Endothelial cell (in vitro differentiated cells): ENCODE measurements around the gene ATG5. TPM values are rescaled to one million over a fixed set of nuclear protein-coding genes. Genes with fewer than 3 reads are reported as not detected.

Experiments used
- DNase-seq: peaks from one replicate; pipeline ENCODE4 v3.0.0; 2021; ENCODE audit warnings: low spot score
- H3K27ac Mint-ChIP-seq: one replicate; pipeline ENCODE4 v1.8.0; 2021; ENCODE audit warnings: mixed read lengths, inconsistent platforms; ENCODE audit not compliant: unreplicated experiment
- H3K27me3 Mint-ChIP-seq: one replicate; pipeline ENCODE4 v1.8.0; 2021; ENCODE audit warnings: mild to moderate bottlenecking, moderate library complexity, mixed read lengths, inconsistent platforms; ENCODE audit not compliant: unreplicated experiment
- H3K36me3 Mint-ChIP-seq: one replicate; pipeline ENCODE4 v1.8.0; 2021; ENCODE audit warnings: mild to moderate bottlenecking, low read depth, mixed read lengths, inconsistent platforms; ENCODE audit not compliant: unreplicated experiment
- H3K4me1 Mint-ChIP-seq: one replicate; pipeline ENCODE4 v1.8.0; 2021; ENCODE audit warnings: mild to moderate bottlenecking, mixed read lengths, inconsistent platforms; ENCODE audit not compliant: unreplicated experiment
- H3K4me3 Mint-ChIP-seq: one replicate; pipeline ENCODE4 v1.8.0; 2021; ENCODE audit warnings: mild to moderate bottlenecking, mixed read lengths, inconsistent platforms; ENCODE audit not compliant: unreplicated experiment
- H3K9me3 Mint-ChIP-seq: one replicate; pipeline ENCODE4 v1.8.0; 2021; ENCODE audit warnings: mixed read lengths, inconsistent platforms; ENCODE audit not compliant: unreplicated experiment
- total RNA-seq: library from RNA; stranded (reverse); fragmentation: NEBNext Ultra II Directional; extraction: Animal tissue kit (Norgen Biotek cat#: 25700); gene quantifications from one replicate; pipeline ENCODE4 v1.2.1, GENCODE V29; 2021; ENCODE audit not compliant: unreplicated experiment
- TF ChIP-seq, protein P1 (sequence below): fragments of 200-600 bp; sonication (generic); IDR thresholded peaks from one replicate; pipeline ENCODE4 v1.5.0; 2021; ENCODE audit warnings: antibody characterized with exemption; ENCODE audit not compliant: unreplicated experiment

Gene ATG5
- total RNA-seq, 1 donor from 2014 or later = 27.5 TPM

GRCh38 chr6:106162921-106163320, 162.6 kb downstream of the ATG5 start:
- no peaks in the 10 kb centered on the region for H3K9me3 Mint-ChIP-seq
- H3K4me3 Mint-ChIP-seq = no peak overlapping the region
- TF ChIP-seq, protein P1, sequence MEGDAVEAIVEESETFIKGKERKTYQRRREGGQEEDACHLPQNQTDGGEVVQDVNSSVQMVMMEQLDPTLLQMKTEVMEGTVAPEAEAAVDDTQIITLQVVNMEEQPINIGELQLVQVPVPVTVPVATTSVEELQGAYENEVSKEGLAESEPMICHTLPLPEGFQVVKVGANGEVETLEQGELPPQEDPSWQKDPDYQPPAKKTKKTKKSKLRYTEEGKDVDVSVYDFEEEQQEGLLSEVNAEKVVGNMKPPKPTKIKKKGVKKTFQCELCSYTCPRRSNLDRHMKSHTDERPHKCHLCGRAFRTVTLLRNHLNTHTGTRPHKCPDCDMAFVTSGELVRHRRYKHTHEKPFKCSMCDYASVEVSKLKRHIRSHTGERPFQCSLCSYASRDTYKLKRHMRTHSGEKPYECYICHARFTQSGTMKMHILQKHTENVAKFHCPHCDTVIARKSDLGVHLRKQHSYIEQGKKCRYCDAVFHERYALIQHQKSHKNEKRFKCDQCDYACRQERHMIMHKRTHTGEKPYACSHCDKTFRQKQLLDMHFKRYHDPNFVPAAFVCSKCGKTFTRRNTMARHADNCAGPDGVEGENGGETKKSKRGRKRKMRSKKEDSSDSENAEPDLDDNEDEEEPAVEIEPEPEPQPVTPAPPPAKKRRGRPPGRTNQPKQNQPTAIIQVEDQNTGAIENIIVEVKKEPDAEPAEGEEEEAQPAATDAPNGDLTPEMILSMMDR = no peak
- H3K36me3 Mint-ChIP-seq = no peaks in the 10 kb centered on the region
- peaks cover 10% of the 10 kb centered on the region for H3K27me3 Mint-ChIP-seq
- no peak for DNase-seq
- no peak overlapping the region for H3K27ac Mint-ChIP-seq
- H3K4me1 Mint-ChIP-seq = peaks cover 20% of the 10 kb centered on the region

DNA sequence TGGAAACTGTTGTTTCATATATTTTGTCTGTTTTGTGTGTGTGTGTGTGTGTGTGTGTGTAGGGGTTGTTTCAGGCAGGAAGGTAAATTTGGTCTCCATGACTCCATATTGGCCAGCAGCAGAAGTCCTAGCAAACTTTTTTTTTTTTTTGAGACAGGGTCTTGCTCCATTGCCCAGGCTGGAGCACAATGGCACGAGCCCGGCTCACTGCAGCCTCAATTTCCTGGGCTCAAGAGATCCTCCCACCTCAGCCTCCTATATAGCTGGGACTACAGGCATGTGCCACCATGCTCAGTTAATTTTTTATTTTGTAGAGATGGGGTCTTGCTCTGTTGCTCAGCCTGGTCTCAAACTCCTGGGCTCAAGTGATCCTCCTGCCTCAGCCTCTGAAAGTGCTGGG, 163.7 kb downstream of the ATG5 start:
- TF ChIP-seq, protein P1 = no peak
- no peak for DNase-seq
- Mint-ChIP-seq H3K36me3 (no peaks in the 10 kb centered on the region), H3K4me1 (peaks cover 20% of the 10 kb centered on the region), H3K27ac (no peak overlapping the region), H3K9me3 (no peaks in the 10 kb centered on the region), H3K27me3 (peaks cover 10% of the 10 kb centered on the region), H3K4me3 (no peak overlapping the region)

- Mint-ChIP-seq H3K27ac (no peak overlapping the region), H3K4me1 (peaks cover 20% of the 10 kb centered on the region), H3K27me3 (peaks cover 10% of the 10 kb centered on the region), H3K9me3 (no peaks in the 10 kb centered on the region), H3K36me3 (no peaks in the 10 kb centered on the region), H3K4me3 (no peak overlapping the region)
- no peak for DNase-seq
- TF ChIP-seq, protein P1 = no peak
Observed at GRCh38 chr6:106161311-106161874, 164.2 kb downstream of the ATG5 start.

GRCh38 chr6:106160189-106160588, 165.4 kb downstream of the ATG5 start:
- Mint-ChIP-seq H3K27ac (no peak overlapping the region), H3K36me3 (no peaks in the 10 kb centered on the region), H3K4me3 (no peak overlapping the region), H3K4me1 (peaks cover 23% of the 10 kb centered on the region), H3K9me3 (no peaks in the 10 kb centered on the region), H3K27me3 (peaks cover 11% of the 10 kb centered on the region)
- DNase-seq = no peak
- TF ChIP-seq, protein P1 = no peak

GRCh38 chr6:106159531-106159940, 166.0 kb downstream of the ATG5 start:
- TF ChIP-seq, protein P1 = no peak
- no peak for DNase-seq
- Mint-ChIP-seq H3K27ac (no peak overlapping the region), H3K4me3 (no peak overlapping the region), H3K36me3 (no peaks in the 10 kb centered on the region), H3K4me1 (peaks cover 30% of the 10 kb centered on the region), H3K9me3 (no peaks in the 10 kb centered on the region), H3K27me3 (peaks cover 10% of the 10 kb centered on the region)
